Peyer's patch (tissue), 4 donors: Measurements from ENCODE around the gene RERE.

Experiments used
- CTCF ChIP-seq, 6 experiments: fragments of 450-650 bp in 4 of 6; fragments of 200-600 bp in 2 of 6; sonication (generic) in 1 of 6; IDR thresholded peaks; one replicate each; pipeline ENCODE4 v1.5.1; 2017 to 2019; ENCODE audit warnings: antibody characterized with exemption in 6 of 6, mild to moderate bottlenecking in 3 of 6, moderate library complexity in 1 of 6
- POLR2A ChIP-seq, 2 donors: fragments of 450-650 bp; IDR thresholded peaks; one replicate each; pipeline ENCODE4 v1.5.1; 2017; ENCODE audit warnings: antibody characterized with exemption in 2 of 2, mild to moderate bottlenecking in 2 of 2, moderate library complexity in 2 of 2

GRCh38 chr1:8389958-8390535 is 427.4 kb downstream of the RERE start:
- TF ChIP-seq CTCF (IDR thresholded peaks at IDR 0.05) (no peak), POLR2A (IDR thresholded peaks at IDR 0.05) (no peak)
